A549 (cell line): ENCODE results near the gene TWIST2. TPM values are rescaled to one million over a fixed set of nuclear protein-coding genes. Genes with fewer than 3 reads are reported as not detected.

Experiments used
- ATAC-seq, 2 experiments: fragments of 200-7000 bp in 1 of 2; fragments of >200 bp in 1 of 2; cut with Nextera tagmentation in 1 of 2; cut with Tn5 transposase in 1 of 2; 3 replicates each; pipeline versions ENCODE4 v1.8.0 to v1.9.1; 2018 to 2020; ENCODE audit warnings: mild to moderate bottlenecking in 1 of 2, moderate library complexity in 1 of 2
- CTCF ChIA-PET: fragments of 300-600 bp; sonication (Branson Sonifier 250); formaldehyde crosslinking; extraction: SDS; loops from one replicate; lab custom pipeline; 2021; ENCODE audit warnings: antibody characterized with exemption, inconsistent platforms; lab: Yijun Ruan, JAX
- POLR2A ChIA-PET: fragments of 350-600 bp; formaldehyde crosslinking; extraction: SDS; loops from one replicate; lab custom pipeline; 2021; ENCODE audit warnings: antibody characterized with exemption, inconsistent platforms; lab: Yijun Ruan, JAX
- DNase-seq, 2 experiments: peaks; one replicate each; pipeline versions ENCODE4 v3.0.0 to v3.0.0-alpha.2; 2011 to 2016; ENCODE audit warnings: low read depth in 1 of 2, low spot score in 1 of 2
- FAIRE-seq: peaks from 2 replicates; lab custom pipeline; 2011; peaks lifted over from hg19 to GRCh38; lab: Jason Lieb, UNC
- H3K27ac ChIP-seq, 2 experiments: fragments of >200 bp; sonication (Bioruptor Twin); formaldehyde crosslinking; 3 replicates each; pipeline ENCODE4 v1.5.1; 2016 to 2017
- H3K4me1 ChIP-seq: fragments of >200 bp; sonication (Bioruptor Twin); formaldehyde crosslinking; 3 replicates; pipeline ENCODE4 v1.6.1; 2016
- H3K4me2 ChIP-seq: fragments of >200 bp; sonication (Bioruptor Twin); formaldehyde crosslinking; 3 replicates; pipeline ENCODE4 v1.6.1; 2016
- H3K4me3 ChIP-seq: fragments of >200 bp; sonication (Bioruptor Twin); formaldehyde crosslinking; 3 replicates; pipeline ENCODE4 v1.5.1; 2016
- H3K9me3 ChIP-seq: fragments of >200 bp; sonication (Bioruptor Twin); formaldehyde crosslinking; 3 replicates; pipeline ENCODE4 v1.6.1; 2016
- BHLHE40 ChIP-seq: IDR thresholded peaks from 2 replicates; pipeline ENCODE4 v1.6.1; 2012; ENCODE audit warnings: low read depth, low read length, inconsistent platforms
- CBX8 ChIP-seq: fragments of 200-600 bp; sonication (generic); IDR thresholded peaks from 2 replicates; pipeline ENCODE4 v1.6.1; 2016
- EHF ChIP-seq: fragments of 250-450 bp; sonication (Bioruptor Pico); IDR thresholded peaks from 2 replicates; pipeline ENCODE4 v1.5.0; 2020; ENCODE audit warnings: mild to moderate bottlenecking
- EHMT2 ChIP-seq: fragments of 200-600 bp; sonication (generic); IDR thresholded peaks from 2 replicates; pipeline ENCODE4 v1.6.1; 2016; ENCODE audit warnings: antibody characterized with exemption, low read depth, mild to moderate bottlenecking, moderate library complexity
- EP300 ChIP-seq, 2 experiments: fragments of >200 bp; sonication (Bioruptor Twin); formaldehyde crosslinking; IDR thresholded peaks; 2 replicates in 1 of 2; 3 replicates in 1 of 2; pipeline ENCODE4 v1.6.1; 2016 to 2017
- FOSL2 ChIP-seq, 2 experiments: fragments of 450-650 bp in 1 of 2; fragments of >200 bp in 1 of 2; sonication (Bioruptor Twin) in 1 of 2; formaldehyde crosslinking; IDR thresholded peaks; 2 replicates each; pipeline versions ENCODE4 v1.5.0 to v1.6.1; 2016 to 2020; ENCODE audit warnings: mild to moderate bottlenecking in 1 of 2, moderate library complexity in 1 of 2
- FOXS1 ChIP-seq: fragments of 250-450 bp; sonication (Bioruptor Pico); IDR thresholded peaks from 2 replicates; pipeline ENCODE4 v1.5.0; 2020; ENCODE audit warnings: mild to moderate bottlenecking, moderate library complexity
- HES2 ChIP-seq: fragments of >200 bp; sonication (Bioruptor Twin); formaldehyde crosslinking; IDR thresholded peaks from 2 replicates; pipeline ENCODE4 v1.6.1; 2016
- HOXA7 ChIP-seq: fragments of 250-450 bp; sonication (Bioruptor Pico); IDR thresholded peaks from 2 replicates; pipeline ENCODE4 v1.5.0; 2020; ENCODE audit warnings: mild to moderate bottlenecking, moderate library complexity
- JUN ChIP-seq, 2 experiments: fragments of >200 bp; sonication (Bioruptor Twin); formaldehyde crosslinking; IDR thresholded peaks; 2 replicates in 1 of 2; 3 replicates in 1 of 2; pipeline ENCODE4 v1.6.1; 2016 to 2017
- KDM1A ChIP-seq: fragments of 200-600 bp; sonication (generic); IDR thresholded peaks from 2 replicates; pipeline ENCODE4 v1.6.1; 2016; ENCODE audit warnings: low read depth, mild to moderate bottlenecking
- MAZ ChIP-seq: fragments of 150-350 bp; IDR thresholded peaks from 2 replicates; pipeline ENCODE4 v1.6.1; 2014; ENCODE audit warnings: antibody characterized with exemption, low read depth, low read length, borderline replicate concordance
- MYC ChIP-seq: IDR thresholded peaks from 2 replicates; pipeline ENCODE4 v1.6.1; 2012; ENCODE audit warnings: mild to moderate bottlenecking, inconsistent platforms, low read length, improper control_type of control experiment, borderline replicate concordance
- NFE2L2 ChIP-seq: fragments of 150-350 bp; conservative IDR thresholded peaks from 2 replicates; pipeline ENCODE4 v1.6.1; 2014; ENCODE audit warnings: low read length
- PHF8 ChIP-seq: fragments of 200-600 bp; sonication (generic); IDR thresholded peaks from 2 replicates; pipeline ENCODE4 v1.6.1; 2016; ENCODE audit warnings: low read depth, mild to moderate bottlenecking, antibody characterized with exemption, moderate library complexity, borderline replicate concordance
- POLR2A ChIP-seq: IDR thresholded peaks from 2 replicates; pipeline ENCODE4 v1.6.1; 2012; ENCODE audit warnings: mild to moderate bottlenecking, low read length
- ZC3H11A ChIP-seq: fragments of 450-650 bp; IDR thresholded peaks from 2 replicates; pipeline ENCODE4 v1.6.1; 2014; ENCODE audit warnings: antibody characterized with exemption, mild to moderate bottlenecking
- ZFP36 ChIP-seq: fragments of 450-650 bp; IDR thresholded peaks from 2 replicates; pipeline ENCODE4 v1.6.1; 2014; ENCODE audit warnings: borderline replicate concordance; ENCODE audit not compliant: partially characterized antibody
- ZNF302 ChIP-seq: fragments of 250-450 bp; sonication (Bioruptor Pico); IDR thresholded peaks from 2 replicates; pipeline ENCODE4 v1.9.0; 2021; ENCODE audit warnings: inconsistent platforms, mild to moderate bottlenecking, moderate library complexity
- WGBS: methylation state at CpG from one replicate; pipeline ENCODE4 v1.1.6; 2017; ENCODE audit errors: missing lambda C conversion rate; 5-methylcytosine and 5-hydroxymethylcytosine counted together
- polyA plus RNA-seq, 4 experiments: library from polyadenylated mRNA; depleted of rRNA in 3 of 4; stranded (reverse); fragments of >200 nt; fragmentation: RNase III in 1 of 4; extraction: RNeasy Plus Mini Kit Qiagen cat#74134 plus additional on column Dnase treatment in 1 of 4; gene quantifications; 2 replicates in 3 of 4; 3 replicates in 1 of 4; pipeline ENCODE4 v1.2.3, GENCODE V29; 2011 to 2017
- TF ChIP-seq, protein P1 (sequence below): IDR thresholded peaks from 2 replicates; pipeline ENCODE4 v1.6.1; 2012
- TF ChIP-seq, protein P2 (sequence below): fragments of 150-350 bp; IDR thresholded peaks from 2 replicates; pipeline ENCODE4 v1.6.1; 2014; ENCODE audit warnings: low read depth, mild to moderate bottlenecking, low read length

Gene TWIST2
- polyA plus RNA-seq, 2 of the 4 experiments (the other 2 are of a cell fraction): 7.1 to 8.2 TPM

DNA sequence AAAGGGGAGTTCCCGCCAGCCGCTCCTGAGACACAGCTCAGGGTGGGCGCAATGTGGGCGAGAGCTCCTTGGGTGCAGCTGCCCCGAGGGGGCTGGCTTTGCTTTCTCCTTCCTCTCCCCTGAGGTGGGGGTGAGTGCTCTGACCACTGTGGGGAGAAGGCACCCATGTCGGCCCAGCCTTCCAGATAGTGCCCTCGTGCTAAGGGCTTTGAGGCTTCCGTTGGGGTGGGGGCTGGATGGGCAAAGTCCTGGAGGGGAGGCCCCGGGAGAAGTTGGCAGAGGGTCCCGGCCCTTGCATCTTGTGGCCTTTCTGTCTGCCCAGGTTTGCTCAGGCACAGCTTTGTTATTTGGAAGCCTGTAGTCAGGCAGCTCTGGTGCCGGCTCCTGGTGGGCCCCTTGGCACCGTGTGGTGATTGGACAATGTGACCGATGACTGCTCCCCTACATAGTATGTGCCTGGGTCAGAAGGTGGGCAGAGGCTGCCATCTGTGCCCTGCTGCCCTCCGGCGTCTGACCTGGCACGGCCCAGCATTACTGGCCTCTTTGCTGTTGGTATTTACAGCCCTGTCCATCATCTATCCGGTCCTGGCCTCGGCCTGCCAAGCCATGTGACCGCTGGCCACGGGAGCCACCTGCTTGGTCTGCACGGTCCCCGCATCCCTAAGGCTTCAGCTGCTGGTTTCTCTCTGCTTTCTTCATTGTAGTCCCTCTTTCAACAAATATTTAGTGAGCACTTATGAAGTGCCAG lies 50.8 kb downstream of the TWIST2 start:
- no peaks in the 10 kb centered on the region for H3K4me1 ChIP-seq
- POLR2A ChIA-PET: no interaction called here
- no peak overlapping the region for H3K4me3 ChIP-seq
- ATAC-seq (no peak), FAIRE-seq (no peak), DNase-seq (no peak)
- CTCF ChIA-PET: interaction anchor here (0.8 to 1.4 kb wide), 2 partner anchors 527 to 1245 kb away, joined by 3 read pairs; no protein-coding TSS in a partner anchor
- H3K27ac ChIP-seq: no peak overlapping the region
- no peak overlapping the region for H3K4me2 ChIP-seq
- H3K9me3 ChIP-seq: no peaks in the 10 kb centered on the region
- 92% methylated on average over 14 of the region's 22 CpGs for WGBS
- TF ChIP-seq PHF8 (no peak), POLR2A (no peak)

GRCh38 chr2:238899386-238899785 lies 51.5 kb downstream of the TWIST2 start:
- ATAC-seq: no peak
- CTCF ChIA-PET: interaction anchor here (0.8 to 1.4 kb wide), 2 partner anchors 528 to 1244 kb away, joined by 3 read pairs; no protein-coding TSS in a partner anchor
- no peak for DNase-seq
- Histone ChIP-seq H3K9me3 (no peaks in the 10 kb centered on the region), H3K4me2 (no peak overlapping the region), H3K4me1 (no peaks in the 10 kb centered on the region), H3K27ac (no peak overlapping the region), H3K4me3 (no peak overlapping the region)
- POLR2A ChIA-PET: no interaction called here
- 93% methylated on average over 7 of the region's 7 CpGs for WGBS
- TF ChIP-seq EHMT2 (no peak), EHF (no peak), ZC3H11A (no peak), BHLHE40 (no peak), CBX8 (no peak), FOSL2 (IDR thresholded peaks at IDR 0.05) (no peak), FOSL2 (CRISPR knock-in tag; IDR thresholded peaks at IDR 0.05) (no peak), MAZ (no peak), ZFP36 (no peak), HOXA7 (CRISPR knock-in tag) (no peak), ZNF302 (no peak), NFE2L2 (no peak), EP300 (IDR thresholded peaks at IDR 0.05) (no peak), MYC (no peak), HES2 (no peak), FOXS1 (CRISPR knock-in tag) (no peak), KDM1A (no peak)
- TF ChIP-seq, protein P1, sequence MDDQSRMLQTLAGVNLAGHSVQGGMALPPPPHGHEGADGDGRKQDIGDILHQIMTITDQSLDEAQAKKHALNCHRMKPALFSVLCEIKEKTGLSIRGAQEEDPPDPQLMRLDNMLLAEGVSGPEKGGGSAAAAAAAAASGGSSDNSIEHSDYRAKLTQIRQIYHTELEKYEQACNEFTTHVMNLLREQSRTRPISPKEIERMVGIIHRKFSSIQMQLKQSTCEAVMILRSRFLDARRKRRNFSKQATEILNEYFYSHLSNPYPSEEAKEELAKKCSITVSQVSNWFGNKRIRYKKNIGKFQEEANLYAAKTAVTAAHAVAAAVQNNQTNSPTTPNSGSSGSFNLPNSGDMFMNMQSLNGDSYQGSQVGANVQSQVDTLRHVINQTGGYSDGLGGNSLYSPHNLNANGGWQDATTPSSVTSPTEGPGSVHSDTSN: no peak
- TF ChIP-seq, protein P2, sequence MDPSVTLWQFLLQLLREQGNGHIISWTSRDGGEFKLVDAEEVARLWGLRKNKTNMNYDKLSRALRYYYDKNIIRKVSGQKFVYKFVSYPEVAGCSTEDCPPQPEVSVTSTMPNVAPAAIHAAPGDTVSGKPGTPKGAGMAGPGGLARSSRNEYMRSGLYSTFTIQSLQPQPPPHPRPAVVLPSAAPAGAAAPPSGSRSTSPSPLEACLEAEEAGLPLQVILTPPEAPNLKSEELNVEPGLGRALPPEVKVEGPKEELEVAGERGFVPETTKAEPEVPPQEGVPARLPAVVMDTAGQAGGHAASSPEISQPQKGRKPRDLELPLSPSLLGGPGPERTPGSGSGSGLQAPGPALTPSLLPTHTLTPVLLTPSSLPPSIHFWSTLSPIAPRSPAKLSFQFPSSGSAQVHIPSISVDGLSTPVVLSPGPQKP: no peak
- no peak for FAIRE-seq

- Histone ChIP-seq H3K27ac (no peak overlapping the region), H3K4me1 (no peaks in the 10 kb centered on the region), H3K4me2 (no peak overlapping the region), H3K4me3 (no peak overlapping the region)
- no peak for ATAC-seq
- no peak for FAIRE-seq
- TF ChIP-seq POLR2A (no peak), JUN (IDR thresholded peaks at IDR 0.05) (no peak)
- TF ChIP-seq, all 56 proteins: peak for 0
- WGBS: 89% methylated on average over 7 of the region's 7 CpGs
- ChIA-PET POLR2A (no interaction called here), CTCF (interaction anchor here (0.8 kb wide), 1 partner anchor 10 kb away, joined by 4 read pairs; no protein-coding TSS in a partner anchor)
- no peak for DNase-seq
- H3K9me3 ChIP-seq: no peaks in the 10 kb centered on the region
Measured at GRCh38 chr2:238900511-238900910, 52.6 kb downstream of the TWIST2 start.
